K562 (cell line): Measurements from ENCODE around the gene MED13L. TPM values are rescaled to one million over a fixed set of nuclear protein-coding genes. Genes with fewer than 3 reads are reported as not detected.

Source experiments
- ATAC-seq: fragments of 200-7000 bp; cut with Tn5 transposase; 3 replicates; pipeline ENCODE4 v1.9.1; 2020; ENCODE audit warnings: moderate library complexity
- BruUV-seq: library from RNA; stranded (reverse); fragments of 400-500 nt; replicated peaks from 2 replicates; lab custom pipeline; 2021; lab: Mats Ljungman, UMichigan
- CTCF ChIA-PET: fragments of 300-600 bp; formaldehyde crosslinking; extraction: SDS; loops from one replicate; lab custom pipeline; 2021; ENCODE audit warnings: low intra/inter-chr PET ratio; lab: Yijun Ruan, JAX
- POLR2A ChIA-PET: fragments of 300-600, 350-650 bp; sonication (Branson Sonifier 250); formaldehyde crosslinking; extraction: SDS; loops from one replicate; lab custom pipeline; 2021; ENCODE audit warnings: antibody characterized with exemption, inconsistent platforms; lab: Yijun Ruan, JAX
- DNase-seq, 4 experiments: peaks; one replicate each; pipeline versions ENCODE4 v3.0.0 to v3.0.0-alpha.2; 2011 to 2018; ENCODE audit warnings: low spot score in 3 of 4, mixed read lengths in 3 of 4; ENCODE audit errors: extremely low read depth in 1 of 4
- FAIRE-seq: peaks from 2 replicates; lab custom pipeline; 2011; peaks lifted over from hg19 to GRCh38; lab: Jason Lieb, UNC
- H2AFZ ChIP-seq: 2 replicates; pipeline ENCODE4 v1.6.0; 2011; ENCODE audit warnings: low read depth, low read length, control low read depth, inconsistent platforms
- H3K27ac ChIP-seq: fragments of 200-600 bp; 3 replicates; pipeline ENCODE4 v1.8.0; 2011; ENCODE audit warnings: low read depth, mild to moderate bottlenecking, control low read depth, inconsistent platforms, low read length, moderate library complexity, mixed read lengths; ENCODE audit errors: extremely low read depth
- H3K27me3 ChIP-seq, 2 experiments: fragments of 300-600 bp in 1 of 2; 2 replicates in 1 of 2; 3 replicates in 1 of 2; pipeline versions ENCODE4 v1.6.0 to v1.8.0; 2011; ENCODE audit warnings: inconsistent platforms in 2 of 2, low read length in 2 of 2, mild to moderate bottlenecking in 1 of 2, mixed read lengths in 1 of 2, moderate library complexity in 1 of 2; ENCODE audit not compliant: control insufficient read depth in 2 of 2, insufficient read depth in 2 of 2
- H3K36me3 ChIP-seq: fragments of 300-600 bp; 3 replicates; pipeline ENCODE4 v1.8.0; 2011; ENCODE audit warnings: mild to moderate bottlenecking, low read length, inconsistent platforms; ENCODE audit not compliant: control insufficient read depth, insufficient read depth
- H3K4me1 ChIP-seq, 2 experiments: fragments of 200-600 bp in 1 of 2; replicated peaks in 1 of 2; 2 replicates in 1 of 2; 3 replicates in 1 of 2; pipeline versions ENCODE4 v1.5.1 to v1.8.0; 2011; ENCODE audit warnings: inconsistent platforms in 2 of 2, low read length in 2 of 2, mild to moderate bottlenecking in 1 of 2, mixed read lengths in 1 of 2, moderate library complexity in 1 of 2; ENCODE audit not compliant: control insufficient read depth in 2 of 2, insufficient read depth in 2 of 2
- H3K4me2 ChIP-seq: 2 replicates; pipeline ENCODE4 v1.6.1; 2011; ENCODE audit warnings: low read length, control low read depth, inconsistent platforms, mixed read lengths; ENCODE audit not compliant: insufficient read depth
- H3K4me3 ChIP-seq: fragments of 200-600 bp; sonication (generic), shearing (Covaris generic); 2 replicates; pipeline ENCODE4 v1.5.1; 2016; ENCODE audit warnings: control low read depth, inconsistent platforms
- H3K79me2 ChIP-seq: fragments of 200-600 bp; 3 replicates; pipeline ENCODE4 v1.8.0; 2011; ENCODE audit warnings: low read length, inconsistent platforms; ENCODE audit not compliant: control insufficient read depth, insufficient read depth
- H3K9ac ChIP-seq, 2 experiments: 2 replicates each; pipeline versions ENCODE4 v1.6.0 to v1.6.1; 2011; ENCODE audit warnings: low read depth in 2 of 2, low read length in 2 of 2, control low read depth in 1 of 2, inconsistent platforms in 1 of 2, mild to moderate bottlenecking in 1 of 2, mixed read lengths in 1 of 2; ENCODE audit not compliant: insufficient read depth in 1 of 2
- H3K9me1 ChIP-seq: one replicate; pipeline ENCODE4 v1.6.0; 2011; ENCODE audit warnings: inconsistent platforms, mild to moderate bottlenecking, low read length, moderate library complexity; ENCODE audit not compliant: control insufficient read depth, insufficient read depth
- H3K9me3 ChIP-seq: replicated peaks from 2 replicates; pipeline ENCODE4 v1.5.1; 2011; ENCODE audit warnings: low read depth, low read length, inconsistent platforms; ENCODE audit not compliant: control insufficient read depth, insufficient read depth
- H4K20me1 ChIP-seq: replicated peaks from 2 replicates; pipeline ENCODE4 v1.6.1; 2011; ENCODE audit warnings: low read length, inconsistent platforms, mixed read lengths; ENCODE audit not compliant: control insufficient read depth, insufficient read depth
- CTCF ChIP-seq, 3 experiments: IDR thresholded peaks in 2 of 3; conservative IDR thresholded peaks in 1 of 3; 2 replicates each; pipeline ENCODE4 v1.5.1; 2011 to 2012; ENCODE audit warnings: low read length in 3 of 3, mild to moderate bottlenecking in 3 of 3, control low read depth in 2 of 3, improper control_type of control experiment in 1 of 3, inconsistent platforms in 1 of 3, low read depth in 1 of 3, mixed read lengths in 1 of 3, moderate library complexity in 1 of 3; ENCODE audit not compliant: insufficient read depth in 2 of 3
- FIP1L1 ChIP-seq: fragments of 200-400 bp; formaldehyde crosslinking; IDR thresholded peaks from 2 replicates; pipeline ENCODE4 v1.6.1; 2018; ENCODE audit warnings: mild to moderate bottlenecking, low read depth, low read length; ENCODE audit not compliant: poor library complexity, severe bottlenecking
- WGBS: fragments of 100-300 bp; shearing (Covaris generic); methylation state at CpG from one replicate; pipeline ENCODE4 v1.1.6; 2016; ENCODE audit warnings: low coverage, mixed read lengths; ENCODE audit not compliant: insufficient coverage; ENCODE audit errors: missing lambda C conversion rate; 5-methylcytosine and 5-hydroxymethylcytosine counted together
- in situ Hi-C: fragments of 300-500 bp; cut with MboI; formaldehyde crosslinking; loops from 4 replicates; pipeline ENCODE4 v1.15.0; 2018; ENCODE audit warnings: inconsistent platforms, mixed read lengths
- intact Hi-C: fragments of 100-400 bp; cut with micrococcal nuclease; formaldehyde crosslinking; loops from 2 replicates; pipeline ENCODE4 v1.14.2; 2022
- polyA plus RNA-seq, 8 experiments: library from polyadenylated mRNA; depleted of rRNA in 4 of 8; stranded (reverse) in 5 of 8; unstranded in 3 of 8; fragments of >200 nt; fragmentation: Nextera tagmentation in 2 of 8; fragmentation: Illumina TruSeq in 1 of 8; extraction: Ambion mirVana in 2 of 8; extraction: Trizol in 1 of 8; gene quantifications; 2 replicates each; pipeline versions ENCODE4 v1.2.1 to v1.2.3, GENCODE V29; 2011 to 2014; ENCODE audit warnings: inconsistent platforms in 1 of 8, missing spikeins in 1 of 8
- total RNA-seq, 7 experiments: library from RNA; depleted of rRNA in 6 of 7; stranded (reverse); fragments of >200 nt in 6 of 7; fragmentation: Illumina TruSeq in 2 of 7; extraction: Trizol in 2 of 7; gene quantifications; 2 replicates each; pipeline versions ENCODE4 v1.2.1 to v1.2.3, GENCODE V29; 2011 to 2021; ENCODE audit warnings: low replicate concordance in 1 of 7

Gene MED13L
- total and polyA plus RNA-seq, 9 of the 15 experiments (the other 6 are each of a cell fraction or from before 2014, with no cell fraction given): 13.4 to 90.3 (median 36.9) TPM

- ATAC-seq (no peak), FAIRE-seq (no peak), DNase-seq (peak in 1 of 4 experiments; percentile 31)
- Histone ChIP-seq H4K20me1 (no peaks in the 10 kb centered on the region), H3K36me3 (no peaks in the 10 kb centered on the region), H3K9me3 (no peaks in the 10 kb centered on the region), H3K4me1 (no peaks in the 10 kb centered on the region; a peak in 1 of 5 replicates), H3K27ac (no peak overlapping the region), H3K9me1 (no peaks in the 10 kb centered on the region), H3K79me2 (no peaks in the 10 kb centered on the region), H3K9ac (no peak overlapping the region), H2AFZ (no peak overlapping the region), H3K4me3 (no peak overlapping the region), H3K4me2 (no peak overlapping the region), H3K27me3 (no peaks in the 10 kb centered on the region)
- 54% methylated on average over 12 of the region's 12 CpGs for WGBS
- POLR2A ChIA-PET: interaction anchor here (1.2 kb wide), 1 partner anchor 10 kb away, joined by 4 read pairs; no protein-coding TSS in a partner anchor
- intact Hi-C loops (loop anchor here (1.0 to 10.0 kb wide), 3 partner anchors 24 to 1283 kb away; no protein-coding TSS in a partner anchor), in situ Hi-C loops (loop anchor here (25.0 kb wide), 1 partner anchor 1960 kb away; no protein-coding TSS in a partner anchor)
- BruUV-seq: no TSS peak
- peak in 2 of 3 experiments; percentile 17 to 26; a peak in 3 of 6 replicates for TF ChIP-seq CTCF (IDR thresholded peaks at IDR 0.05 in 2 of 3, conservative IDR thresholded peaks at IDR 0.05 in 1 of 3; ENCODE audit: insufficient read depth in 2 of 3, low read depth in 1 of 3, low read length in 3 of 3)
- no peak for TF ChIP-seq FIP1L1
- CTCF ChIA-PET: interaction anchor here (0.5 to 0.7 kb wide), 2 partner anchors 83 to 1438 kb away, joined by 3 read pairs; no protein-coding TSS in a partner anchor
Observed at GRCh38 chr12:115947696-115948062, 329.8 kb downstream of the MED13L start.
